ENCODE data around the gene CADPS2.

CADPS2 gene

DNA sequence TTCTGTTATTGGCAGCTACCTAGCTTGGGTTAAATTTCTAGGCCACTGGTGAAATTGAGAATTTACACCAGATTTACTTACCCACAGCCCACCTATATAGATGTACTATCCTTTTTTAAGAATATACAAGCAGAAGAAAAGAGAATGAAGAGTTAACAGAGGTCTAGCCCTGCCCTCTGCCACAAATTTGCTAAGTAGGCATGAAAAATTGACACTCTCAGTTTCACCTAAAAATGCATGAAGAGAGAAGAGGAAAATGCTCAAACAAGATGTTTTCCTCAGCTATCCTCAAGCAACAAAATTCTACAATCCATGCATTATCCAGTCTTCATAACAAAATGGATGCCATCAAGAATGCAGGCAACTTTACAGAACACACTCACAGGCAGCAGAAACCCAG lies 158.9 kb downstream of the CADPS2 start:
- H3K9me3 ChIP-seq (ENCODE audit: control insufficient read depth, low read length), result no peaks in the 10 kb centered on the region
- no peaks in the 10 kb centered on the region for H3K36me3 ChIP-seq (ENCODE audit: control insufficient read depth, insufficient read depth, low read length)
- no peak overlapping the region for H3K4me3 ChIP-seq (ENCODE audit: low read length)
- no peak overlapping the region for H3K9ac ChIP-seq (ENCODE audit: low read length)
- no peaks in the 10 kb centered on the region for H3K27me3 ChIP-seq (ENCODE audit: control insufficient read depth, insufficient read depth, low read length)
- no peaks in the 10 kb centered on the region for H3K4me1 ChIP-seq (ENCODE audit: control insufficient read depth, insufficient read depth, low read length)

DNA sequence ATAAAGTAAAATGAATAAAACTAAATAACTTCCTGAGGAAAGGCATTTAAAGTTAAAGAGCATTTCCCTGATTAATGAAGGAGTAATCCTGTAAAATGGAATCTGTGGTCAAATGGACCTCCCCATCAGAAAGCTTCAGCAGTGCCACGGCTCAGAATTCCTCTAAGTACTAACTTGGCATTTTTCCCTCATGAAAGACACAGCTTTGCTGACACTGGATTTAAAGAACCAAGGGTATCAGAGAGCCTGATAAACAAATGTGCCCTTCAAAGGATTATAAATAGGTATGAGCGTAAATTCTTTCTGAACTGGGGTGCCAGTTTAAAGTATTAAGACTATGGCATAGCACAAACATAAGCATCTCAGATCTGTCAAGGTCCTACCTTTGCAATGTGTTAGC lies 159.4 kb downstream of the CADPS2 start:
- Histone ChIP-seq H3K9ac (ENCODE audit: low read length) (no peak overlapping the region), H3K27me3 (ENCODE audit: control insufficient read depth, insufficient read depth, low read length) (no peaks in the 10 kb centered on the region), H3K36me3 (ENCODE audit: control insufficient read depth, insufficient read depth, low read length) (no peaks in the 10 kb centered on the region), H3K4me1 (ENCODE audit: control insufficient read depth, insufficient read depth, low read length) (no peaks in the 10 kb centered on the region), H3K9me3 (ENCODE audit: control insufficient read depth, low read length) (no peaks in the 10 kb centered on the region), H3K4me3 (ENCODE audit: low read length) (no peak overlapping the region)

DNA sequence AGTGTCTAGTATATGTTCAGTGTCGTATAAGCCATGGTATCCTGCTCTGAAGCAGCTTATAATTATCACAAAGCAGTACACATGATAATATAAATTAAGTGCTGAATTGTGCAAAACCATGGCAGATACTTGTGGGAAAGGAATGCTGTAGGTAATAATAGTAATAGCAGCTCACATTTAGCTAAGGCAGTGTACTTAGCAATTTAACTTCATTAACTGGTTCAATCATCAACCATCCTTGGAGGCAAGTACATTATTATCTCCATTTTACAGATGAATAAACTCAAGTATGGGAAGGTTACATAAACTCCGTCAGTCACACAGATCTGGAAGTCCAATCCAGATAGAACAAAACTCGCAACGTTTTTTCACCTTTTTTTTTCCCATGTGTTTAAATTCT lies 161.9 kb downstream of the CADPS2 start:
- Histone ChIP-seq H3K9ac (ENCODE audit: low read length) (no peak overlapping the region), H3K4me1 (ENCODE audit: control insufficient read depth, insufficient read depth, low read length) (no peaks in the 10 kb centered on the region), H3K9me3 (ENCODE audit: control insufficient read depth, low read length) (no peaks in the 10 kb centered on the region), H3K36me3 (ENCODE audit: control insufficient read depth, insufficient read depth, low read length) (no peaks in the 10 kb centered on the region), H3K4me3 (ENCODE audit: low read length) (no peak overlapping the region), H3K27me3 (ENCODE audit: control insufficient read depth, insufficient read depth, low read length) (no peaks in the 10 kb centered on the region)

DNA sequence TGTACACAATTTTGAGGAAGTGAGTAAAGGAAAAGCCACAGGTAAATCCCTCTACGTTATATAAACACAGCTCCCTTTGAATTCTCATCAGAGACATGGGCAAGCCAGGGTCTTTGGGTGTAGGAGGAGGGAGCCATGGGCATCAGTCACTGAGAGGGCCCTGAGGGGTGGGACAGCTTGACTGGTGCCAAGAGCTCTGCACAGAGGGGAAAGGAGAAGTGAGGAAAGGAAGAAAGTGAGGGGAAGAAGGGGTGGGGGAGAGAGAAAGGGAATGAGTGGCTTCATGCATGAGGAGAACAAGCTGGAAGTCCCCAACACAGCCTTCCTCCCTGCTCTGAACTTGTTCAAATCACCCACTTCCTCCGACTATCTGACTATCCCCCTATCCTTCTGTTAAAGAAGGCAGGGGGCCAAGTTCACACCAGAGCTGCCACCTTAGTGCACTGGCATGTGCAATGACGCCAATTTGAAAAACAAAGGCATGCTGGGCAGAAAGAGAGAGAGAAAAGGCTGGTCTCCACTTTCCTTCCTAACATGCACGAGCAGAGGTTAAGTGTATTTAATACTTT lies 167.2 kb downstream of the CADPS2 start:
- Histone ChIP-seq H3K9me3 (ENCODE audit: control insufficient read depth, low read length) (no peaks in the 10 kb centered on the region), H3K4me1 (ENCODE audit: control insufficient read depth, insufficient read depth, low read length) (no peaks in the 10 kb centered on the region), H3K27me3 (ENCODE audit: control insufficient read depth, insufficient read depth, low read length) (no peaks in the 10 kb centered on the region), H3K4me3 (ENCODE audit: low read length) (no peak overlapping the region), H3K36me3 (ENCODE audit: control insufficient read depth, insufficient read depth, low read length) (no peaks in the 10 kb centered on the region), H3K9ac (ENCODE audit: low read length) (no peak overlapping the region)

DNA sequence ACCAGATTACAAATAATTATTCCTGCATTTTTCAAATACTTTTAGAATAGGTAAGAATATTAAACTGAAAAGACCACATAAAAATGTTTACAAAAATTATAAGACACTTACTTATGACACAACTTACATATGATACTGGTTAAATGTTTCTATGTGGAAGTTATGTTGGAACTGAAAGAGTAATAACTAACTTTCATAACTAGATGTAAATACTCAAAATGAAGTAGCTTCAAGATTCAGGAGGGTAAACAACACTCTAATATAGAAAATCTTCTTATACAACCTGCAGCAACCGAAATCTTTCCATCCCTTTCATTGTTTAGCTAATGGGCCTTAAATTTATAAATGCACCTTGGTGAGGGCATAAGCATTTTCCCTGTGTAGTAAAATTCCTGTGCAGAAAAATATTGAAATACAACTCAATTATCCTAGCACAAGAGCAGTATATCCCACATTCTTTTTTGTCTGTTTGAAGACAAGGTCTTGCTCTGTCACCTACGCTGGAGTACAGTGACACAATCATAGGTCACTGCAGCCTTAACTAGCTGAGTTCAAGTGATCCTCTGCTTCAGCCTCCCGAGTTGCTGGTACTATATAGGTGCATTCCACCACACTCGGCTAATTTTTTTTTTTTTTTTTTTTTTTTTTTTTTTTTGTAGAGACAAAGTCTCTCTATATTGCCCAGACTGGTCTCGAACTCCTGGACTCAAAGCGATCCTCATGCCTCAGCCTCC lies 168.7 kb downstream of the CADPS2 start:
- H3K36me3 ChIP-seq (ENCODE audit: control insufficient read depth, insufficient read depth, low read length), result no peaks in the 10 kb centered on the region
- no peaks in the 10 kb centered on the region for H3K4me1 ChIP-seq (ENCODE audit: control insufficient read depth, insufficient read depth, low read length)
- no peak overlapping the region for H3K9ac ChIP-seq (ENCODE audit: low read length)
- no peaks in the 10 kb centered on the region for H3K27me3 ChIP-seq (ENCODE audit: control insufficient read depth, insufficient read depth, low read length)
- no peaks in the 10 kb centered on the region for H3K9me3 ChIP-seq (ENCODE audit: control insufficient read depth, low read length)
- no peak overlapping the region for H3K4me3 ChIP-seq (ENCODE audit: low read length)

DNA sequence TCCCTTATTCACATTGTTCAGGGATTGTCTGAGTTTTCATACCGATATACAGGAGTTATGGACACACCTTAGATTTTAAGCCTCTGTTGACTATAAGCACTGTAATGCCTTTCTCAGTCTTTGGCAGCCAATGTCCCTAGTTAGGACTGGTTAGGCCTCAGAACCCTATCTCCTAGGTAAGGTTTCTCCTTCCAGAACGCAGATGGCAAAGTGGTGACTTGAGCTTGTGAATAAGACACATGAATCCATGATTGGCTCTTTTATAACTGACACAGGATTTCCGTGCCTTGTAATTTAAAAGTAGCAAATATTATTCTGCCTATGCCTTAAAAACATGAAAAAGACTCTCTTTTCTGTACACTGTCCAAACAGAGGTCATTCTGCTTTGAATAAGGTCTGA lies 171.1 kb downstream of the CADPS2 start:
- H3K27me3 ChIP-seq (ENCODE audit: control insufficient read depth, insufficient read depth, low read length), result no peaks in the 10 kb centered on the region
- no peaks in the 10 kb centered on the region for H3K4me1 ChIP-seq (ENCODE audit: control insufficient read depth, insufficient read depth, low read length)
- no peak overlapping the region for H3K4me3 ChIP-seq (ENCODE audit: low read length)
- no peak overlapping the region for H3K9ac ChIP-seq (ENCODE audit: low read length)
- H3K36me3 ChIP-seq (ENCODE audit: control insufficient read depth, insufficient read depth, low read length), result no peaks in the 10 kb centered on the region
- H3K9me3 ChIP-seq (ENCODE audit: control insufficient read depth, low read length), result no peaks in the 10 kb centered on the region

DNA sequence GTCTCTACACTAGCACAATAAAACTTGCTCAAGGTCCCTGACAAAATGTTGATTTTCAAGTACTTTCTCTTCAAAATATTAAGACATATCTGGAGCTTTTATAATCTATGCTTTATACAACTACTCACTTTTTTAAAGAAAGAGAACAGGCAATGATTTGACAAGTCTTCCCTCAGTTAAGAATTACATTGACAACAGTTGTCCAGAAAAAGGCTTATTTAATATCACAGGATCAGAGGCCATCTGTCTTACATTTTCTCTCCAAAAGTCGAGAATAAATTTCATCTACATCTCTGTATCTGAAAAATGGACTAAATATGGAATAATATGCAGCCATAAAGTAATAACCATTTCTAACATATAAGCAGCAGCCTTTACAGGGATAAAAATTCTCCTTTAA lies 175.3 kb downstream of the CADPS2 start:
- Histone ChIP-seq H3K4me1 (ENCODE audit: control insufficient read depth, insufficient read depth, low read length) (no peaks in the 10 kb centered on the region), H3K27me3 (ENCODE audit: control insufficient read depth, insufficient read depth, low read length) (no peaks in the 10 kb centered on the region), H3K9ac (ENCODE audit: low read length) (no peak overlapping the region), H3K4me3 (ENCODE audit: low read length) (no peak overlapping the region), H3K9me3 (ENCODE audit: control insufficient read depth, low read length) (no peaks in the 10 kb centered on the region), H3K36me3 (ENCODE audit: control insufficient read depth, insufficient read depth, low read length) (no peaks in the 10 kb centered on the region)

DNA sequence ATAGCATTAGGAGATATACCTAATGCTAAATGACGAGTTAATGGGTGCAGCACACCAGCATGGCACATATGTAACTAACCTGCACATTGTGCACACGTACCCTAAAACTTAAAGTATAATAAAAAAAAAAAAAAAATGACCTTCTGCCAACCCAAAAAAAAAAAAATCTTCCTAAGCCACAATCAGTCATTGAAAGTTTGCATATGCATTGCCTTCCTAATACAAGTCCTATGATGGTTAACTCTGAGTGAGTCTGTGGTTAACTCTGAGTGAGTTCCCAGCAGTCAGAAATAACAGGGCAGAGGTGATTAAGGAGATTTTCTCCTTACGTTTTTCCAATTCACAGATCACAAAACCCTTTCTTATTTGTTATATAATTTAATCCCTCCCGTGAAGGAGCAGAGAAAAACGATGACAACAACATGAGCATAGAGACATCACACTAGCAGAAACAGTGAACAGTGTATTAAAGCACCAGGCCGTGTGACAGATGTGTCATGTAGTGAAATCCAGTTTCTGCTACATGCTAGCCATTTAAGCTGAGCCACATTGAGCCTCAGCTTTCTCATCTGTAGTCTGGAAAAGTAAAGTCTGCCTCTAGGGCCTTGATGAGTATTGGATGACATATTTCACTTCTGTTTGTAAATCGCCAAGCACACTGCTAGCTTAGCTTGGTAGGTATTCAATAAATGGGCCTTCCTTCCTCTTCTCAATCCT lies 176.2 kb downstream of the CADPS2 start:
- Histone ChIP-seq H3K27me3 (ENCODE audit: control insufficient read depth, insufficient read depth, low read length) (no peaks in the 10 kb centered on the region), H3K36me3 (ENCODE audit: control insufficient read depth, insufficient read depth, low read length) (no peaks in the 10 kb centered on the region), H3K4me3 (ENCODE audit: low read length) (no peak overlapping the region), H3K9ac (ENCODE audit: low read length) (no peak overlapping the region), H3K9me3 (ENCODE audit: control insufficient read depth, low read length) (no peaks in the 10 kb centered on the region), H3K4me1 (ENCODE audit: control insufficient read depth, insufficient read depth, low read length) (no peaks in the 10 kb centered on the region)

DNA sequence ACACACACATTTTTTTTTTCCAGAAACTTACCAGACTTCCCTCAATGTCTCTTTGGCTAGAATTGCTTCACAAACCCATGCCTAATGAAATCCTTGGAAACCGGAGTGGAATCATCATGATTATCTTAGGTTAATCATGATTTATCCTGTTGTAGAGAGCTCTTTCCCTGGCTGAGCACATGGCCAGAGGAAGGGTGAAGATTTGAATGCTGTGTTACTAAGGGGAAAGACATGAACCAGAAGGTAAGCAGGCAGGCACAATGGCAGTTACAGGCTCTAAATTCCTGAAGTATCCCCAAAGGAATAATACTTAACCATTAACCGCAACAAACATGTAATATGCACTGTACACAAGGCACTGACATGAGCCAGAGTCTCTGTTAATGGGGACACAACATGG lies 179.4 kb downstream of the CADPS2 start:
- Histone ChIP-seq H3K9ac (ENCODE audit: low read length) (no peak overlapping the region), H3K9me3 (ENCODE audit: control insufficient read depth, low read length) (no peaks in the 10 kb centered on the region), H3K4me1 (ENCODE audit: control insufficient read depth, insufficient read depth, low read length) (no peaks in the 10 kb centered on the region), H3K4me3 (ENCODE audit: low read length) (no peak overlapping the region), H3K27me3 (ENCODE audit: control insufficient read depth, insufficient read depth, low read length) (no peaks in the 10 kb centered on the region), H3K36me3 (ENCODE audit: control insufficient read depth, insufficient read depth, low read length) (no peaks in the 10 kb centered on the region)

DNA sequence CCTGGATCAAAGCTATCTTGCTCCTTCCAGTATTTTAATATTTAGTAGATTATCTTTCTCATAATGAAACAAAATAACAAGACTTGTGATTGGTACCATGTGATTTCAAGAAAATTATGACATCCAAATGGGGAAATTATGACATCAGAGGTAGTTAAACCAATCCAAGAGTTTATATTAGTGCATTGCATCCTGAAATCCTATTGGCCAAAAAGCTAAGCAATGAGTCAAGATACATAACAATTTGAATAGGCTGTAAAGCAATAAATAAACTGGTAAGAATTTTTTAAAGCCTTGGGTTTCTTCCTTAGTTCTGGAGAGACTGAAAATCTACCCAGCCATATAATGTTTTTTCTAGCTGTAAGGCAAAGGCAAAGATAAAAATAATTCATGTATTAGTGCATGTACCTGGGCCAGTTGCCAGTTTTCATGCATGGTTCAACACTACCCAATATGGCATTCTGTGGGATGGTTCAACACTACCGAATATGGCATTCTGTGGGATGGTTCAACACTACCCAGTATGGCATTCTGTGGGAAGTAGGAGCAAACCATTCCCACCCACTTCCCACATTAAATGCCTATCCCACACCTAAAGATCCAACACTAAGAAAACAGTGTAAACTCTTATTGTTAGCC lies 183.3 kb downstream of the CADPS2 start, which contains the start of gene RNF148:
Gene RNF148 (minus strand): TSS at position 51 of the 639 bp plus-strand sequence. CDS start 172 bp downstream, outside the sequence.
- no peaks in the 10 kb centered on the region for H3K27me3 ChIP-seq (ENCODE audit: control insufficient read depth, insufficient read depth, low read length)
- no peaks in the 10 kb centered on the region for H3K36me3 ChIP-seq (ENCODE audit: control insufficient read depth, insufficient read depth, low read length)
- H3K4me1 ChIP-seq (ENCODE audit: control insufficient read depth, insufficient read depth, low read length), result no peaks in the 10 kb centered on the region
- no peak within 1 kb of the TSS for H3K9ac ChIP-seq (ENCODE audit: low read length)
- H3K4me3 ChIP-seq (ENCODE audit: low read length), result no peak within 1 kb of the TSS
- no peaks in the 10 kb centered on the region for H3K9me3 ChIP-seq (ENCODE audit: control insufficient read depth, low read length)

DNA sequence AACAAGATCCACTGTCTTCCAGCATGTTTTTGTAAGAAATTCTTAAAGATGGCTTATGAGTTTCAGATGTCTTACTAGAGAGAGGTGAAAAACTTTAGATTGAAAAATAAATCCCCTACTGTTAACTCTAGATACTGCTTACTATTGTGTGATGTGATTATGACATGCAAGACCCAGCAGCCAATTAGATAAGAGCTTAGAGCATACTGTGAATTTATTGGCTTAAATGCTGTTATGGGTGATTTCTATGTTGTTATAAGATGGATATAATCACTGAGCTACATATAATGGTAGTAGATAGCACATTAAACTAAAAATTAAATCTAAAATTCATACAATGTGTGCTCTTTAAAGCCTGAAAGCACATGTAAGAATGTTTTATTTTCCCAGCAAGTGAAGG lies 187.2 kb downstream of the CADPS2 start, which contains the start of gene RNF133:
Gene RNF133 (minus strand): TSS at position 101 of the 400 bp plus-strand sequence. CDS start 199 bp downstream, outside the sequence.
- H3K9ac ChIP-seq (ENCODE audit: low read length), result no peak within 1 kb of the TSS
- H3K9me3 ChIP-seq (ENCODE audit: control insufficient read depth, low read length), result no peaks in the 10 kb centered on the region
- H3K36me3 ChIP-seq (ENCODE audit: control insufficient read depth, insufficient read depth, low read length), result no peaks in the 10 kb centered on the region
- H3K4me3 ChIP-seq (ENCODE audit: low read length), result no peak within 1 kb of the TSS
- no peaks in the 10 kb centered on the region for H3K4me1 ChIP-seq (ENCODE audit: control insufficient read depth, insufficient read depth, low read length)
- H3K27me3 ChIP-seq (ENCODE audit: control insufficient read depth, insufficient read depth, low read length), result no peaks in the 10 kb centered on the region

DNA sequence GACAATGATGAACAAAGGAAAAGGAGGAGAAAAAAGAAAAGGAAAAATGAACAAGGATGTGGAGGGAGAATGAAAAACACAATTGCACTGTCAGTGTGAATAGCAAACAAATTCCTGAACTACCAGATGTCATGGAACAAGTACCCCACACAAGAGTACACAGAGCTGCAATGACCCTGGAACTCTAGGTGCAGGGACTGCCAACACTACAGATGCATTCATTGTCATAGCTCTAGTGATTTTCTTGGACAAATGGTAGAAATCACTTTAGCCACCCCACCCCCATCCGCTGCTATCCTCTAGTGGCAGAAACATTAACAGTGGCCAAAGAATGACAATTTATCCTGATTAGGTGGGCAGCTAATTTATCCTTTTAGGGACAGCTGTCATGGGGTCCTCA lies 190.4 kb downstream of the CADPS2 start:
- Histone ChIP-seq H3K9me3 (ENCODE audit: control insufficient read depth, low read length) (no peaks in the 10 kb centered on the region), H3K27me3 (ENCODE audit: control insufficient read depth, insufficient read depth, low read length) (no peaks in the 10 kb centered on the region), H3K4me1 (ENCODE audit: control insufficient read depth, insufficient read depth, low read length) (peaks cover 4% of the 10 kb centered on the region), H3K9ac (ENCODE audit: low read length) (no peak overlapping the region), H3K36me3 (ENCODE audit: control insufficient read depth, insufficient read depth, low read length) (no peaks in the 10 kb centered on the region), H3K4me3 (ENCODE audit: low read length) (no peak overlapping the region)

Data from mucosa of stomach (tissue), 1 donor.